G401 (cell line): ENCODE measurements around the gene NOP58. TPM values are rescaled to one million over a fixed set of nuclear protein-coding genes. Genes with fewer than 3 reads are reported as not detected.
"Not testable (repeated sequence)": the region's sequence is repeated elsewhere in the genome, so short reads cannot be mapped to it uniquely, and the experiment has no call there.

Source experiments
- DNase-seq: peaks from one replicate; pipeline ENCODE4 v3.0.0-alpha.2; 2015; ENCODE audit warnings: low spot score
- in situ Hi-C: cut with HindIII; loops from 2 replicates; pipeline ENCODE4 v1.10.0; 2016; ENCODE audit warnings: low sequenced_read_pairs, mixed read lengths
- total RNA-seq: library from RNA; depleted of rRNA; stranded (reverse); fragments of >200 nt; shearing (Covaris generic); gene quantifications from 2 replicates; pipeline ENCODE4 v1.2.3, GENCODE V29; 2014; rRNA removed

NOP58 gene
- 91.1 and 106 TPM in 2 replicates for total RNA-seq

- in situ Hi-C loops: no loop called here
- peak; percentile 97 for DNase-seq
These were observed at the start of gene NOP58 for GRCh38 chr2:202265467-202266277. Gene NOP58, plus strand, starts transcription at chr2:202265763. Its CDS starts 179 bp downstream, at chr2:202265942.

GRCh38 chr2:202221873-202222272 is 43.7 kb upstream of the NOP58 start:
- in situ Hi-C loops: no loop called here
- DNase-seq: no peak

GRCh38 chr2:202237787-202238233 is 27.8 kb upstream of the NOP58 start:
- DNase-seq: peak; percentile 35

GRCh38 chr2:202238234-202239197 is 27.0 kb upstream of the NOP58 start, which contains the start of gene SUMO1:
Gene SUMO1, minus strand, starts transcription at chr2:202238597. Its CDS starts 146 bp downstream, at chr2:202238451.
- in situ Hi-C loops: no loop called here
- peak; percentile 97 for DNase-seq

More at GRCh38 chr2:202237787-202238233, 27.8 kb upstream of the NOP58 start:
- in situ Hi-C loops: no loop called here

- in situ Hi-C loops, DNase-seq: not testable (repeated sequence)
These were observed 17.9 kb upstream of the NOP58 start for GRCh38 chr2:202247710-202248109.

- no peak for DNase-seq
These were observed 15.9 kb upstream of the NOP58 start for GRCh38 chr2:202249521-202250253.

GRCh38 chr2:202251494-202251893 is 14.1 kb upstream of the NOP58 start:
- in situ Hi-C loops: no loop called here
- DNase-seq: no peak

More at GRCh38 chr2:202249521-202250253, 15.9 kb upstream of the NOP58 start:
- in situ Hi-C loops: no loop called here

GRCh38 chr2:202261531-202261930 is 4.0 kb upstream of the NOP58 start:
- DNase-seq: no peak
- in situ Hi-C loops: no loop called here

GRCh38 chr2:202267495-202267894 is 1.9 kb downstream of the NOP58 start:
- in situ Hi-C loops: no loop called here
- no peak for DNase-seq

- in situ Hi-C loops: no loop called here
- DNase-seq: no peak
These were observed 4.0 kb downstream of the NOP58 start for GRCh38 chr2:202269585-202269984.

- DNase-seq: no peak
These were observed 4.9 kb downstream of the NOP58 start for GRCh38 chr2:202270487-202270886.

GRCh38 chr2:202276078-202276720 is 10.6 kb downstream of the NOP58 start:
- DNase-seq, in situ Hi-C loops: not testable (repeated sequence)

More at GRCh38 chr2:202270487-202270886, 4.9 kb downstream of the NOP58 start:
- in situ Hi-C loops: no loop called here

GRCh38 chr2:202278036-202278760 is 12.6 kb downstream of the NOP58 start:
- DNase-seq: no peak
- in situ Hi-C loops: no loop called here

GRCh38 chr2:202278944-202279343 is 13.4 kb downstream of the NOP58 start:
- peak; percentile 61 for DNase-seq
- in situ Hi-C loops: no loop called here

- in situ Hi-C loops: no loop called here
- no peak for DNase-seq
These were observed 21.0 kb downstream of the NOP58 start for GRCh38 chr2:202286595-202286994.

- in situ Hi-C loops: no loop called here
- DNase-seq: no peak
These were observed 24.0 kb downstream of the NOP58 start for GRCh38 chr2:202289394-202290204.

- DNase-seq: no peak
- in situ Hi-C loops: no loop called here
These were observed 24.8 kb downstream of the NOP58 start for GRCh38 chr2:202290316-202290715.
